A673 (cell line): ENCODE measurements around the gene DNASE1L3.

Experiments
- CTCF ChIP-seq: fragments of 300-800, 200-600 bp; sonication (generic); conservative IDR thresholded peaks from 2 replicates; pipeline ENCODE4 v1.5.1; 2017; ENCODE audit warnings: low read depth, mild to moderate bottlenecking, antibody characterized with exemption, low read length, moderate library complexity, mixed read lengths
- EZH2 ChIP-seq: fragments of 200-600 bp; sonication (generic); IDR thresholded peaks from 2 replicates; pipeline ENCODE4 v1.6.1; 2017; ENCODE audit warnings: borderline replicate concordance, low read depth, mild to moderate bottlenecking, mixed read lengths, antibody characterized with exemption, low read length; ENCODE audit not compliant: poor library complexity, severe bottlenecking

GRCh38 chr3:58169371-58169770 is 41.4 kb downstream of the DNASE1L3 start:
- TF ChIP-seq CTCF (no peak), EZH2 (no peak)
